Right lobe of liver (tissue), 6 donors: Measurements from ENCODE around the gene IGDCC3. TPM values are rescaled to one million over a fixed set of nuclear protein-coding genes. Genes with fewer than 3 reads are reported as not detected.
A peak's percentile ranks its signal among the peaks of the same experiment; 100 is the strongest.

Source experiments
- ATAC-seq, 4 donors: fragments of 200-7000 bp; cut with Tn5 transposase; one replicate each; pipeline ENCODE4 v1.9.1; 2020; ENCODE audit warnings: mild to moderate bottlenecking in 4 of 4, moderate library complexity in 4 of 4
- DNase-seq, 3 donors: peaks; one replicate each; pipeline ENCODE4 v3.0.0-alpha.2; 2020
- H3K27ac ChIP-seq, 3 donors: fragments of 200-600 bp; one replicate each; pipeline ENCODE4 v1.8.0; 2022
- H3K27me3 ChIP-seq, 2 donors: fragments of 200-600 bp; one replicate each; pipeline ENCODE4 v1.8.0; 2022
- H3K36me3 ChIP-seq, 4 donors: fragments of 200-600 bp; sonication (generic) in 1 of 4; one replicate each; pipeline versions ENCODE4 v1.5.1 to v1.8.0; 2017 to 2022; ENCODE audit warnings: control low read depth in 1 of 4
- H3K4me1 ChIP-seq, 4 donors: fragments of 200-600 bp; sonication (generic) in 1 of 4; one replicate each; pipeline versions ENCODE4 v1.5.1 to v1.8.0; 2017 to 2022; ENCODE audit warnings: control low read depth in 1 of 4
- H3K4me3 ChIP-seq, 3 donors: fragments of 200-600 bp; one replicate each; pipeline ENCODE4 v1.8.0; 2022
- H3K9me3 ChIP-seq, 4 donors: fragments of 200-600 bp; sonication (generic) in 1 of 4; one replicate each; pipeline versions ENCODE4 v1.5.1 to v1.8.0; 2017 to 2022; ENCODE audit warnings: control low read depth in 1 of 4
- POLR2A ChIP-seq: fragments of 450-650 bp; IDR thresholded peaks from one replicate; pipeline ENCODE4 v1.6.1; 2017; ENCODE audit warnings: antibody characterized with exemption, mild to moderate bottlenecking
- WGBS: methylation state at CpG from one replicate; pipeline ENCODE4 v1.1.6; 2018; ENCODE audit warnings: low coverage, low lambda C conversion rate; ENCODE audit not compliant: insufficient coverage; ENCODE audit errors: missing lambda C conversion rate; 5-methylcytosine and 5-hydroxymethylcytosine counted together
- intact Hi-C, 2 donors: fragments of 100-400 bp; cut with DNase I; formaldehyde crosslinking; loops; one replicate each; pipeline versions ENCODE4 v1.11.2 to v1.14.1; 2022
- total RNA-seq, 6 experiments: library from RNA; depleted of rRNA in 2 of 6; stranded (reverse); fragments of >200 nt in 2 of 6; fragmentation: NEBNext Ultra II Directional in 3 of 6; extraction: Animal tissue kit (Norgen Biotek cat#: 25700) in 3 of 6; gene quantifications; one replicate each; pipeline versions ENCODE4 v1.1.0 to v1.2.4, GENCODE V29; 2016 to 2023
- TF ChIP-seq, protein P1 (sequence below), 4 donors: fragments of 200-600 bp in 3 of 4; fragments of 450-650 bp in 1 of 4; IDR thresholded peaks; one replicate each; pipeline versions ENCODE4 v1.5.1 to v1.8.0; 2016 to 2022; ENCODE audit warnings: antibody characterized with exemption in 4 of 4, mild to moderate bottlenecking in 2 of 4
- donor health status: DM: no; HTN: yes; CAD: no.
- donor health status: DM: no; HTN: no; CAD: no.
- donor health status: DM: no; HTN: no; CAD: no.
- donor health status: DM: no; HTN: yes; CAD: no.
- donor health status: DM: no; HTN: yes; CAD: no.

Gene IGDCC3
- total RNA-seq, 6 experiments from 2014 or later = not detected

- no peak overlapping the region for H3K4me3 ChIP-seq
- ATAC-seq (no peak), DNase-seq (peak in 1 of 3 donors; percentile 38)
- H3K27me3 ChIP-seq = no peaks in the 10 kb centered on the region
- no peak for TF ChIP-seq POLR2A
- TF ChIP-seq, protein P1, sequence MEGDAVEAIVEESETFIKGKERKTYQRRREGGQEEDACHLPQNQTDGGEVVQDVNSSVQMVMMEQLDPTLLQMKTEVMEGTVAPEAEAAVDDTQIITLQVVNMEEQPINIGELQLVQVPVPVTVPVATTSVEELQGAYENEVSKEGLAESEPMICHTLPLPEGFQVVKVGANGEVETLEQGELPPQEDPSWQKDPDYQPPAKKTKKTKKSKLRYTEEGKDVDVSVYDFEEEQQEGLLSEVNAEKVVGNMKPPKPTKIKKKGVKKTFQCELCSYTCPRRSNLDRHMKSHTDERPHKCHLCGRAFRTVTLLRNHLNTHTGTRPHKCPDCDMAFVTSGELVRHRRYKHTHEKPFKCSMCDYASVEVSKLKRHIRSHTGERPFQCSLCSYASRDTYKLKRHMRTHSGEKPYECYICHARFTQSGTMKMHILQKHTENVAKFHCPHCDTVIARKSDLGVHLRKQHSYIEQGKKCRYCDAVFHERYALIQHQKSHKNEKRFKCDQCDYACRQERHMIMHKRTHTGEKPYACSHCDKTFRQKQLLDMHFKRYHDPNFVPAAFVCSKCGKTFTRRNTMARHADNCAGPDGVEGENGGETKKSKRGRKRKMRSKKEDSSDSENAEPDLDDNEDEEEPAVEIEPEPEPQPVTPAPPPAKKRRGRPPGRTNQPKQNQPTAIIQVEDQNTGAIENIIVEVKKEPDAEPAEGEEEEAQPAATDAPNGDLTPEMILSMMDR (IDR thresholded peaks at IDR 0.05) = no peak
- no CpG with 5 or more reads among the region's 6 CpGs for WGBS
- no peaks in the 10 kb centered on the region for H3K4me1 ChIP-seq
- H3K9me3 ChIP-seq = no peaks in the 10 kb centered on the region
- no peak overlapping the region for H3K27ac ChIP-seq
- intact Hi-C loops = no loop called here
- H3K36me3 ChIP-seq = no peaks in the 10 kb centered on the region
Measured at GRCh38 chr15:65337436-65338070, 40.2 kb downstream of the IGDCC3 start.

DNA sequence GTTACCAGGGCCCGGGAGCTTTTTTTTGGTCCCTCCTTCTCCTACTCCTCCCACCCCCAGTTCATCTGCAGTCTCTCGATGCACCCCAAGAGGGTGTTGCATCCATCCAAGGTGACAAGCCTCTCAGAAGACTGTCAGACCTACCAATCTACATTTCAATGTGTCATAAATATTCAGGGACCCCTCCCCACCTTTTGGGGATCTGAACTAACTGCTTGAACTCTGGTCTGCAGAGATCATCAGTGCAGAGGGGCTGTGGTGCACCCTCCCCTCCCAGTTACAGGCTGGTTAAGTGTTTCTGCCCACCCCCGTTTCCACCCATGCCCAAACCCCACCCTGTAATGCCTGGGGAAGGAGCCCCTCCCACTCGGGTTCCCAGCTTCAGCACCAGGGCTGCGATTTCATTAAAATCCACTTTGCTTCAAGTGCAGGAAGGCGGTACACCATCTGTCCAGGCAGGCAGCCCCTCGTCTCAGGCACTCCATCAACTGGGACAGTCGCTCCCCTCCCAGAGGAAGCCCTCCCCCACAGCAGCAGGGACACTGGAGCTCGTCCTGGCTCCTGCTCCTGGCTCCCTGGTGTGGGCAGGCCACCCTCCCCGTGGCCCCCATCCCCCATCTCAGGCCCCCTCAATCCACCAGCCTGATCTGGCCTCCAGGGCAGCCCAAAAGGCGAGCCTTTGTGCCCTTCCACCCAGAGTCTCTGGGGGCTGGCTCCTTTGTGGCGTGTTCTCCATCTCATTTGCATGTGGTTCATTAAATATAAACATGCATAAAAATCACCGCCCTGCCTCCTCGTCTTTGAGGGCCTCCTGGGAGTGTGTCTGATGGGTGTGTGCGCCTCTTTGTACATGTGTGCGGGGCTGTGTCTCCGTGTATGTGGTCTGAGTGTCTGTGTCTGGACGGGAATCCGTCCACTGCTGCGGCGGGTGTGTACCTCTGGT, 41.0 kb downstream of the IGDCC3 start:
- H3K4me3 ChIP-seq = no peak overlapping the region
- 41% methylated on average over 8 of the region's 21 CpGs for WGBS
- no peak for ATAC-seq
- H3K27me3 ChIP-seq = no peaks in the 10 kb centered on the region
- H3K36me3 ChIP-seq = no peaks in the 10 kb centered on the region
- no peaks in the 10 kb centered on the region for H3K4me1 ChIP-seq
- TF ChIP-seq, protein P1 (IDR thresholded peaks at IDR 0.05) = no peak
- no peak for TF ChIP-seq POLR2A
- H3K9me3 ChIP-seq = no peaks in the 10 kb centered on the region
- intact Hi-C loops = no loop called here
- DNase-seq = peak in 1 of 3 donors; percentile 33
- H3K27ac ChIP-seq = no peak overlapping the region

DNA sequence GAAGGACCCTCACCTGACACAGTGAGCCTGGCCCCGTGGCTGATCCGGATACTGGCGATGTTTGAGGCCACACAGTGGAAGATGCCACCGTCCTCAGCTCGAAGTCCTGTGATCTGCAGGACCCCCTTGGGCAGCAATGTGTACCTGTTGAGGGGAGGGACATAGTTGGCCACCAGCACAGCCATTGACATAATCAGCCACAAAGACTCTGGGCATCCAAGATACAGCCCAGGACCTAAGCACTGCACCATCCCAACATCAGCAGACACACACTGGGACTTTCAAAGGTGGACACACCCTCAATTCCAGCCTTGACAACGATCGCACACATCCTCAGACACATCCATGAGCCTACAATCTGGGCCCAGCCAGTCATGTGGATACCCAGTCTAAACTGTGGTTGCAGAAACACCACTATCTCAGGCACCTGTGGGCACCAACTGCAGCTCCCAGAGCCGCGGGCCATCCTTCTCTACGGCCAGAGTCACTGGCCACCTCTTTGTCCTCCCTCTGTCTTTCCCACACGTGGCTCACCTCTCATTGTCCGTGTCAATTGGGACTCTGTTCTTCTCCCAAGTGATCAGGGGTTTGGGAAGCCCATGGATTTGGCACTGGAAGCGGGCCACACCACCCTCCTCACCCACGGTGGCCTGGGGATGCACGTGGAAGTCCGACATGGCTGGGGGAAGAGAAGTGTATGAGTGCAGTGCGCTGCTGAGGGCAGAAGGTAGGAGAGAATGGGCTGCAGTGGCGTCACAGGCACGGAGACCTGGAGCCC, 42.3 kb downstream of the IGDCC3 start:
- Histone ChIP-seq H3K27me3 (no peaks in the 10 kb centered on the region), H3K9me3 (no peaks in the 10 kb centered on the region), H3K4me1 (no peaks in the 10 kb centered on the region), H3K27ac (no peak overlapping the region), H3K4me3 (no peak overlapping the region), H3K36me3 (no peaks in the 10 kb centered on the region)
- intact Hi-C loops = no loop called here
- no peak for ATAC-seq
- DNase-seq = peak in 1 of 3 donors; percentile 33
- TF ChIP-seq, protein P1 (IDR thresholded peaks at IDR 0.05) = no peak
- TF ChIP-seq POLR2A = no peak
- 70% methylated on average over 6 of the region's 19 CpGs for WGBS

GRCh38 chr15:65334586-65335231, 43.1 kb downstream of the IGDCC3 start:
- no peaks in the 10 kb centered on the region for H3K36me3 ChIP-seq
- H3K27ac ChIP-seq = no peak overlapping the region
- DNase-seq = no peak
- no peaks in the 10 kb centered on the region for H3K9me3 ChIP-seq
- H3K4me3 ChIP-seq = no peak overlapping the region
- intact Hi-C loops = no loop called here
- no peak for ATAC-seq
- H3K27me3 ChIP-seq = no peaks in the 10 kb centered on the region
- WGBS = 75% methylated on average over 6 of the region's 20 CpGs
- no peaks in the 10 kb centered on the region for H3K4me1 ChIP-seq
- TF ChIP-seq POLR2A = no peak
- TF ChIP-seq, protein P1 (IDR thresholded peaks at IDR 0.05) = no peak
